HuH-7.5 (cell line): ENCODE data around the gene MRTFA.

Source experiments
- DNase-seq: peaks from one replicate; pipeline ENCODE4 v3.0.0; 2011; ENCODE audit warnings: low spot score

The MRTFA gene

GRCh38 chr22:40410731-40411505, 225.6 kb downstream of the MRTFA start:
- no peak for DNase-seq

DNA sequence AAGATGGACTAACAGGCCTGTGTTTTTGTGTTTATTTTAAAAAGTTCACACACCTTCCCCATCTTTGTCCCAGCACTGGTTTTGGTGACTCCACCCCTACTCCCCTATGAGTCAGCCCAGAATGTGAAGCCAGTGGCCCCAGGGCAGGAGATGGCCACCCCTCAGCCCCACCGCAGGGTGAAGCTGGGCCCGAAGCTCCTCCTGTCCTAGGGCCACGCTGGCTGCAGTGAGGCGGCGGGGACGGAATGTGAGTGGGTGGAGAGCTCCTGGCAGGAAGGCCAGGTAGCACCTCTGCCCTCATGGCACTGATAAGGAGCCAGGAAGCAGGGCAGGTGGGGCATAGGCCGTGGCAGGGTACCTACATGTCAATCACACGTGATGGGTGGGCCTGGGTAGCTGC, 226.2 kb downstream of the MRTFA start:
- DNase-seq: no peak

DNA sequence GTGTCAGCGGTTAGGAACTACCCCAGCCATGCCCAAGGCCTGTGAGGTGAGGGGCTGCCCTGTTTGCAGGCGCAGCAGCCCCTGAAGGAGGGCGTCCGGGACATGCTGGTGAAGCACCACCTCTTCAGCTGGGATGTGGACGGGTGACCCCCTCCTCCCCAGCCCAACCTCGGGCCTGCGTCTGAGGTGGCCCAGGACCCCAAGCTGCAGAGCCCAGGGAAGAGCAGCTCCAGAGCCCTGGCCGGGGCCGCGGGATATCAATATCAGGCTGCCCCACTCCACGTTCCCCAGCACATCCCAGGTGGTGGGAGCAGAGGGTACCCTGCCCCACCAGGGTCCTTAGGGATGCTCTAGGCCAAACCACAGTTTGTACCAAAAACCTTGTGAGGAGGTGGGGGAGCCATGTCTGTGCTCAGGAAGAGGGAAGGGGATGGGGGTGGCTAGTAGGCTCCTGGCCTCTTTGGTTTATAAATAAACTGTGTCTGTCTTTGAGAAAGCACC, 226.9 kb downstream of the MRTFA start:
- no peak for DNase-seq

DNA sequence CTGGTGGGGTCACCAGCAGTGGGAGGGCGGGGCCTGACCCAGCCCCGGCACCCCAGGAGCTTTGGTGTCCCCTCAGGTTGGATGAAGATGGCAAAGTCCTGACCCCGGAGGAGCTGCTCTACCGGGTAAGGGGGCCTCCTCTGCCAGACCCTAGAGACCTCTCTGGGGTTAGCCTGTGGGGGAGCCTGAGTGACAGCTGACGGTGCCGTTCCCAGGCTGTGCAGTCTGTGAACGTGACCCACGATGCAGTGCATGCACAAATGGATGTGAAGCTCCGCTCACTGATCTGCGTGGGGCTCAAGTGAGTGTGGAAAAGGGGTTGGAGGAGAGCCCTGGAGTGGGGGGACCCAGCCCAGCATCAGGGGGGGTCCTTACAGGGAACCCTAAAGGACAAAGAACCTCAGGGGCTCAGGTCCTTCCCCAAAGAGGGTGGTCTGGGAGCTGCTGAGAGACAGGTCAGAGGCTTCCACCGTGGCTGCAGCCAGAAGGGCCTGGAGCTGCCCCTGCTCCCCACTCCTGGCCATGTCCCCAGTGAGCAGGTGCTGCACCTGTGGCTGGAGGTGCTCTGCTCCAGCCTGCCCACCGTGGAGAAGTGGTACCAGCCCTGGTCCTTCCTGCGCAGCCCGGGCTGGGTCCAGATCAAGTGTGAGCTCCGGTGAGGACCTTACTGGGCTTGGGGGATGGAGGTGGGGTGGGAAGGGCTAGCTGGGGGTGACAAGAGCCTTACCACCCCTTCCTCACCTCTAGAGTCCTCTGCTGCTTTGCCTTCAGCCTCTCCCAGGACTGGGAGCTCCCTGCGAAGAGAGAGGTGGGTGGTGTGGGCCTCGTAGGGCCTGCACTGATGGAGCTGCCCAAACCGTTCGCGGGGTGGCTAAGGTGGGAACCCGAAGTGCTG, 227.6 kb downstream of the MRTFA start:
- DNase-seq: no peak

DNA sequence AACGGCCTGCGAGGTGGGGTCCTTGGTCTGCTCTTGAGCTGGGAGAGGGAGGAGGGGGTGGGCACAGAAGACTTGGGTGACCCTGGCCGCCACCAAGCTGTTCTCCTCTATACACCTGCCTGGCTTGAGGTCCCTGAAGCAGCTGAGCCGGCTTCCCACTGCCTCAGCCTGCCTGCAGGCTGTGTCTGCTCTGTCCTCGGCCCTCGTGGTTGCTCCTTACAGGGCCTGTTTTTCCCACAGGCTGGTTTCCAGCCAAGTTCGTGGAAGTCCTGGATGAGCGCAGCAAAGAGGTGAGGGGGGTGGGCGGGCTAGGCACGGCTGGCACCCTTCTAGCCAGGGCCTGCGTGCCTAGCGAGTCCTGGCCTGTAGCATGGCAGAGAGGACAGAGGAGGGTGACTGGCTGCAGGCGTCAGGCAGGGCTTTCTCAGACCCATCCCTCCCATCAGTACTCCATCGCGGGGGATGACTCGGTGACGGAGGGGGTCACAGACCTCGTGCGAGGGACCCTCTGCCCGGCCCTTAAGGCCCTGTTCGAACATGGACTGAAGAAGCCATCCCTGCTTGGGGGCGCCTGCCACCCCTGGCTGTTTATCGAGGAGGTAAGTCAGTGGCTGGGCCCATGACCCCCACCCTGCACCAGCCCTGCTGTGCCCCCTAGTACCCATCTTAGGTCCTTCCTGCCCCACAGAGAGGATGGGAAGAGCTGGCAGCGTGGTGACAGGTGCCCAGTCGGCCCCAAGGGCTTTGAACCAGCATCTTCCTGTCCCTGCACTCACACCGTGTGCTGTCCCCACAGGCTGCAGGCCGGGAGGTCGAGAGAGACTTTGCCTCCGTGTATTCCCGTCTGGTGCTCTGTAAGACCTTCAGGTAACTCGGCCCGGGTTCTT, 228.4 kb downstream of the MRTFA start:
- DNase-seq: no peak

GRCh38 chr22:40407021-40407761, 229.3 kb downstream of the MRTFA start:
- no peak for DNase-seq

- DNase-seq: no peak
Measured at GRCh38 chr22:40406063-40406890, 230.2 kb downstream of the MRTFA start.

GRCh38 chr22:40405178-40406062, 231.1 kb downstream of the MRTFA start:
- no peak for DNase-seq

- DNase-seq: no peak
Measured at GRCh38 chr22:40404251-40405177, 232.0 kb downstream of the MRTFA start.

DNA sequence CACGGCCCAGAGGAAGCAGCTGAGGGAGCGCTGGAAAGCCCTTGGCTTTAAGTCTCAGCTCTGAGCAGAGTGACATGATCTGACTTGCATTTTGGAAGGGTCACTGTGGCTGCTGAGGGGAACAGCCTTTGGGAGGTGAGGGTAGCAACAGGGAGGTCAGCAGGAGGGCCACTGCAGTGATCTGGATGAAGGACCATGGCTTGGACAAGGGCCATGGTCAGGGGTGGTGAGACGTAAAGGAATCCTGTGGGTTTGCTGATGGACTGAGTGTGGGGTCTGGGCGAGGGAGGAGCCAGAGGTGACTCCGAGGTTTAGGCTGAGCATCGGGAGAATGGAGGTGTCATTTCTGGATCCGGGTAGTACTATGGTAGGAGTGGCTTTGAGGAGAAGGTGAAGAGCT, 232.9 kb downstream of the MRTFA start:
- no peak for DNase-seq

- DNase-seq: no peak
Measured at GRCh38 chr22:40403141-40403540, 233.4 kb downstream of the MRTFA start.

GRCh38 chr22:40401981-40402406, 234.5 kb downstream of the MRTFA start:
- no peak for DNase-seq

GRCh38 chr22:40401532-40401931, 235.0 kb downstream of the MRTFA start:
- no peak for DNase-seq

GRCh38 chr22:40400159-40400558, 236.4 kb downstream of the MRTFA start:
- no peak for DNase-seq

DNA sequence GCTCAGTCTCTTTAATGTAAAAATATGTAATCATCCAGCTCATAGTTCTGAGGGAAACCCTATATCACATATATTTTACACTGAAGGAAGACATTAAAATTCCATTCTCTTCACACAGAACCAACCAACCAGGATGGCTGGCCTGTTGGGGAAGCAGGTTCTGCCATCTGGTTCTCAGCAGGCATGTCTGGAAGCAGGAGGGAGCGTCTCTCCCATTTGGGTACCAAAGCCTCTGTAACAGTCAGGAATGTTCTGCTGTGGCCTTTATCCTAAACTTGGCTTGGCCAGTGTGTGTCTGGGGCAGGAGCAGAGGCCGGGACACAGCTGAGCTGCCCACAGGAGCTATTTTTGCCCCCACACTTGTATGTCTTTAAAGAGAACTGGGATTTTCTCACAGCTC, 236.9 kb downstream of the MRTFA start:
- DNase-seq: no peak

DNA sequence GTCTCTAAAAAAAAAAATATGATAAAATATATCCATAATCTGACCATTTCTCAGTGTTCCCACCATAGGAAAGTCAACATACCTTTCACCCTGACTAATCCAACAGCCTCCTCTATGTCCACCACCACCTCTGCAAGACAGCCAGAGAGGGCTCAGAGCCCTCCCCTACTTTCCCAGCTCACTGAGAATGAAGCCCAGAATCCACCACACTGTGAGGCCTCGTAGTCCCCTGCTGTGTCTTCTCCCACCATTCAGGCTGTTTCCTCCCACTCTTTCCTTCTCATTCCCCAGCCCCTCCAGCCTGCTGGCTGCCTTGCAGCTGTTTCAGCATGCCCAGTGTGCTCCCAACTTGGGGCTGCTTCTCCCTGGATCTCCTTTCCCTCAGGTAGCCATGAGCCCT, 239.1 kb downstream of the MRTFA start:
- no peak for DNase-seq

DNA sequence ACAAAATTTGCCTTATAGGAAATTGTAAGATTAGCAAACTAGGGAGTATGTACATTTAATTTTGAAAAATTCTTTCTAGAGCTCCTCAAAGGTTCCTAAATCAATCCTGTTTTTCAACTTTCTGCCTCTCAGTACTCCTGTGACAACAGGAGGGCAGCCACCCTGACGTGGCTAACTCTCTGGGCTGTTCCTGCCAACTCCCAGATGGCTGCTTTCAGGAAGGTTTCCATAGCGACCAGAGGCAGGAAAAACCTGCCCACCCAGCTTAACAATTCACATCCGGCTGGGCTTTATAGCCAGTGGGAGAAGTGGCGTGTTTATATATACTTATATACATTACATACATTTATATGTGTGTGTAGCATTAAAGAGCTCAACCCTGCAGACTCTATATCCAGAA, 239.6 kb downstream of the MRTFA start:
- no peak for DNase-seq

DNA sequence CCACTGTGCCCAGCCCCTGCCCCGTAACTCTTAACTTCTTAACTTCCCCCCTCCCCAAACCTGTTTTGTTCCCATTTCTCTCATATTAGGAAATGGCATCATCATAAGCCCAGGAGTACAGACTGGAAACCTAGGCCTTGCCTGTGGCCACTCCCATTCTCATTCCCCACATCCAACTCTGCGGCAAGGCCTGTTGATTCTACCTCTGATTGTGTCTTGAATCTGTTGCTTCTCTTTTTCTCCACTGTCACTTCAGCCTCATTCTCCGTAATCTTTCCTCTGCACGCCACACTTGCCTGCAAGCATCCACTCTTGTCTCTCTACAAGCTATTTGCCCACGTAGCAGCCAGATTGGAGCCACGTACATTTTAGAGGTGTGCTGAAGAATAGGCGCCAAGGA, 240.9 kb downstream of the MRTFA start:
- no peak for DNase-seq
